C4-2B (cell line): ENCODE data around the gene RPN2.

Experiments used
- CTCF ChIP-seq: fragments of 450-650 bp; conservative IDR thresholded peaks from 2 replicates; pipeline ENCODE4 v1.5.1; 2017; ENCODE audit warnings: mild to moderate bottlenecking
- ZFX ChIP-seq: fragments of 450-650 bp; IDR thresholded peaks from 2 replicates; pipeline ENCODE4 v1.6.1; 2017

GRCh38 chr20:37172836-37173235 lies 6.3 kb upstream of the RPN2 start:
- TF ChIP-seq CTCF = no peak
- TF ChIP-seq ZFX = no peak
